Renal pelvis (tissue), 4 donors: Measurements from ENCODE around the gene ONECUT3. TPM values are rescaled to one million over a fixed set of nuclear protein-coding genes. Genes with fewer than 3 reads are reported as not detected.
"Not testable (repeated sequence)": the region's sequence is repeated elsewhere in the genome, so short reads cannot be mapped to it uniquely, and the experiment has no call there.

Experiments used
- DNase-seq: peaks from one replicate; pipeline ENCODE4 v3.0.0-alpha.2; 2013
- polyA plus RNA-seq, 3 donors: library from polyadenylated mRNA; unstranded; fragments of 120-200 nt; gene quantifications; one replicate each; pipeline ENCODE4 v1.2.1, GENCODE V29; 2013; ENCODE audit not compliant: insufficient read length in 3 of 3

The ONECUT3 gene
- polyA plus RNA-seq, 3 donors: 0.03 to 0.05 (median 0.04) TPM

DNA sequence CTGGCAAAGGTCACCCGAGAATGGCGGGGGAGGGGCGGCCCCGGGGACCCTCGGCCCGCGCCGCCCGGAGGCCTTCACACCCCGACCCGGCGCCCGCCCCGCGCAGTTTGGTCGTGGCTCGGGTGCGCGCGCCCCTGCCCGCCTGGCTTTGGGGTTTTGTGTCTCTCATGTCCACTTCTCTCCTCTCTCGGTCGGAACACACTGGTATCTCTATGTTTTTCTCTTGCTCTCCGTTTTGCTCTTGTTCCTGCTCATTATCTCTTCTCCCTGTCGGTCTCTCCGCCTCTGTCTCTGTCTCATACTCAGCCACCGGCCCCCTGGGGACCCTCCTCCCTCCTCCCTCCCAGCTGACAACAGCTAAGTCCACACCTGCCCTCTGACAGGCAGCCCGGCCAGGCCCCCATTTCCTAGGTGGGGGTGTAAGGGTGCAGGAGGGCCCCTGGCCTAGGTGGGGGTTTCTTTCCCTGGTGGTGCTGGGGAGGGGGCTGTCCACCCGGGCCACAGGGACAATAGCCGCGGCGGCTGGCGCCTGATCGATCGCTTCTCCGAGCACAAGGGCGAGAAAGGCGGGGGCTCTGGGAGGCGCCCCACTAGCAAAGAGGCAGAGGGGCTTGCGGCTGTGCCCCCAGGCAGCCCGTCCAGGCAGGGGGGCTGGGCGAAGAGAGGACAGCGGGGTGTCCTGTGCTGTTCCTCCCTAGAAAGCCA lies 2.3 kb downstream of the ONECUT3 start:
- no peak for DNase-seq

DNA sequence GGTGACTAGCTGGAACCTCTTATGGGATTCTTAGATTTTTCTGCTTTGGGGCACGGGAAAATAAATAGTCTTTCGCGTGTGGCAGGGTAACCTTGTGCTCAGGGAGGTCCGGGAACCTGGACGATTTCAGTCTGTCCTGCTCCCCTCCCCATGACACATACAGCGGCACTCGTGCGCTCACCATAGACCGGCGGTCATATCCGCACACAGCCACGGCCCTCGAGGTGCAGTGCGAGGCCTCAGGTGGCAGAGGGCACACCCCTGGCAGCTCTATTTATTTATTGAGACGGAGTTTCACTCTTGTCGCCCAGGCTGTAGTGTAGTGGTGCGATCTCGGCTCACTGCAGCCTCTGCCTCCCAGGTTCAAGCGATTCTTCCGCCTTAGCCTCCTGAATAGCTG lies 3.0 kb downstream of the ONECUT3 start:
- no peak for DNase-seq

DNA sequence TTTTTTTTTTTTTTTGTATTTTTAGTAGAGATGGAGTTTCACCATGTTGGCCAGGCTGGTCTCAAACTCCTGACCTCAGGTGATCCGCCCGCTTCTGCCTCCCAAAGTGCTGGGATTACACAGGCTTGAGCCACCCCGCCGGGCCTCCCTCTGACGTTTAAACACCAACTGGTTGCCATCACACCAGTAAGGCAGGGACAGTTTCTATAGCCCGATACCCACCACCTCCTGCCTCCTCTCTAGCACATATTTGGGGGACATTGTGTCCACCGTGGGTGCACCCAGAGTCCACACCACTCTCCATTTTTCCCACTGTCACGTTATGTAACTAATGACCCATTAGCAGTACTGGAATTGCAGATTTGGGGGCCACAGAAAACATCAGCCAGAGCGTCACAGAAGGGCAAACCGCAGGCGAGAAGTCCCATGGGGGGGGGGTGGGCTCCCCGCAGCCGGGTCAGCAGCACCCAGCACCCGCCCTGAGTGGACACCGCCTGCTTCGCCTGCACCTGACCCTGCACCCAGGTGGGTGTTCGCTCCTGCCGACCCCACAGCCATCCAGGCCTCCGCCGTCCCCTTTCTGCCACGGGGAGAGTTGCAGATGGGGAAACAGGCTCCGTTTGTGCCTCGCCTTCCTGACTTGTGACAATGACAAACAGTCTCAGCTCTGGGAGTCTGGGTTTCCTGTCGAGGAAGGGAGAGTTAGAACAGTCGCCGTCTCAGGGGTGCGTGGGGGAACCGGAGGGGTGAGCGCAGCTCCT lies 3.6 kb downstream of the ONECUT3 start:
- no peak for DNase-seq

DNA sequence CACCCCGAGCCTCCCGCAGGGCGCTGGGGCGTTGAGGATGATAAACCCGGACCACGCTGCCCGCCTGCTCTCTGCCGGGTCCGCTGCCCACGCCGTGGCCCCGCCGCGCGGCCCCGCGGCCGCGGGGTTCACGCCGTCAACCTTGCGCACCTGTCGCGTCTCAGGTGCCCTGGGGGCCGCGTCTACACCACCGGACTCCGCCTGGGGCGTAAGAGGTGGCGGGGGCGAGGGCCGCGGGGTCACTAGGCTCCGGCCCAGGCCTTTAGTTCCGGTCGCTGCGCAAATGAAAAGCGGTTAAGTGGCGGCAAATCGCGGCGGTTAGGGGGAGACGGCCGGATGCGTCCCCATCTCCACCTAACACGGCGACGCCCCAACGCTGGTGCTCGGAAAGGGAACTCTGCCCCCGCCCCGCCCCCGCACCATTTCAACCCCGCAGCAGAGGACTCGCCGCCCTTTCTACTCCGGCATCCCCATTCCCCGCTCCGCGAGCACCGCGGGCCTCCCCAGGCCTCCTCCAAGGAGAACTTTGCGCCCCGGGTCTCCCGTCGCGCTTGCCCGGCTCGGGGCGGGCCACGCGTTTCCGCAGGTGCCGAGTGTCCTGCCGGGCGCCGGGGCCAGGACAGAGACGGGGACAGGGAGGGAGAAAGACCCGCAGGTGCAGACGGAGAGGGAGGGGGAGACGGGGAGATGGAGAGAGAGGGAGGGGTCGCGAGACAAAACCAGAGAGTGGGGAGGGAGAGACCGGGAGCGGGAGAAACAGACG lies 4.3 kb downstream of the ONECUT3 start:
- no peak for DNase-seq

DNA sequence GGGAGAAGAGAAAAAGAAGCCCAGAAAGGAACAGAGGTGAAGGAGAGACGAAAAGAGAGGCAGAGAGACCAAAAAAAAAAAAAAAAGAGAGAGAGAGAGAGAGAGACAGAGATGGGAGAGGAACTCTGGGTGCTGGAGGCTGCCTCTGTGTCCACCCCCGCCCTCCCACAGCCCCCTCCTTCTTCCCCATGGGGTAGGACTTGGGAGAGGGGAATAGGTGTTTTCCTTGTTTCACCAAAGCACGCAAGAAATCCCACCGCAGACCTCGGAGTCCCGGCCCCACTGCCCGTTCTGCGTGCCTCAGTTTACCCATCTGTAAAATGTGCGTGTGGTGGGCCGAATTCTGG lies 4.9 kb downstream of the ONECUT3 start:
- DNase-seq: no peak

DNA sequence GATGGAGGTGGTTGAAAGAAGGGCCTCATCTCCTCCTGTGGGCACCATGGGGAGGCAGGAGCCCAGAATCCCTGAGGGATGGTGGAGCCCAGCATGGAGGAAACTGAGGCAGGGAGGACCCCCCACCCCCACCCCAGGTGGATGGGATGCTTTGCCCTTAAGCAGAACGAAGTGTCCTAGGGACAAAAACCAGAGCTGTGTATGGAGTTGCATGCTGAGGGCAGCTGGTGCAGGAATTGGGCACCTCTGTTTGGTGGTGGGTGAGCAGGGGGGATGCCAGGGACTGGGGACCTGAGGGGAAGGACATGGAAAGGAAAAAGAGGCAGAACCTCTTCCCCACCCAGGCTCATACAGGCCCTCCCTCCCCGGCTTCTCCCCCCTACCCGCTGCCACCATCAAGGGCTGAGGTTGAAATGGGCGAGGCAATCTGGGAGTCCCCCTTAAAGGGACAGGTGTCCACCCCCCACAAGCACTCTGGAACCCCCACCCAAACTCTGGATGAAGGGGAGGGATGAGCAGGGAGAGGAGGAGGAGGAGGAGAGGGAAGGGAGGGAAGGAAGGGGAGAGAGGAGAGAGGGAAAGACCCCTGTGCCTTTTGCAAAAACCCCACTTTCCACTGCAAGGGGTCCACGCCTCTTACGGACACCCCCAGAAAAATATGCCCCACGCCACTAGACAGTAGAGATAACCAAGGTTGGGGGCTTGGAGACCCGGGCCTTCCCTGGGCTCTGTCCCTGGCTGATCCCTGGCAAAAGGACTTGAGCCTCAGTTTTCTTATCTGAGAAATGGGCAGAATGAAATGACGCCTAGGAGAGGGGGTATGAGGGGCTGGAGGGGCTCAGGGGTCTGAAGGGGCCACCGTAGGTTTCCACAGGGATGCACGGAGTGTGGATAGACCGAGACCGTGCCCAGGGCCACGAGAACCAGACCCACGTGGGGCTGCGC lies 5.9 kb downstream of the ONECUT3 start:
- DNase-seq: no peak

DNA sequence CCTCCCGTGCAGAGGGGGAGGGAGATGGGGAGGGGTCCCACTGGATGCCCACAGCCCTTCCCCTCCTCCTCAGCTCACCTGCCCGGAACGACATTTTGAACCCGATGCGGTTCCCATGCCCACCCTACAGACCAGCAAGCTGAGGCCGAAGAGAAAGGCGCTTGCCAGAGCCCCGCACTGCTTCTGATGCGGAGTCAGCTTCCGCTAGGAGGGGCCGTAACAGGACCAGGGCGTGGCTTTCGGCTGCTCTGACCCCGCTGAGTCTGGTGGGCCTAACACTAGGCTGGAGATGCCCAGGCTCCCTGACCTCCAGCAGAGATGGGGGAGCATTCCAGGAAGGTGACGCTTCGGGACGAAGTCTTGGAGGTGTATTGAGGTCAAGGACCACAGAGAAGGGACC lies 6.7 kb downstream of the ONECUT3 start:
- DNase-seq: no peak

DNA sequence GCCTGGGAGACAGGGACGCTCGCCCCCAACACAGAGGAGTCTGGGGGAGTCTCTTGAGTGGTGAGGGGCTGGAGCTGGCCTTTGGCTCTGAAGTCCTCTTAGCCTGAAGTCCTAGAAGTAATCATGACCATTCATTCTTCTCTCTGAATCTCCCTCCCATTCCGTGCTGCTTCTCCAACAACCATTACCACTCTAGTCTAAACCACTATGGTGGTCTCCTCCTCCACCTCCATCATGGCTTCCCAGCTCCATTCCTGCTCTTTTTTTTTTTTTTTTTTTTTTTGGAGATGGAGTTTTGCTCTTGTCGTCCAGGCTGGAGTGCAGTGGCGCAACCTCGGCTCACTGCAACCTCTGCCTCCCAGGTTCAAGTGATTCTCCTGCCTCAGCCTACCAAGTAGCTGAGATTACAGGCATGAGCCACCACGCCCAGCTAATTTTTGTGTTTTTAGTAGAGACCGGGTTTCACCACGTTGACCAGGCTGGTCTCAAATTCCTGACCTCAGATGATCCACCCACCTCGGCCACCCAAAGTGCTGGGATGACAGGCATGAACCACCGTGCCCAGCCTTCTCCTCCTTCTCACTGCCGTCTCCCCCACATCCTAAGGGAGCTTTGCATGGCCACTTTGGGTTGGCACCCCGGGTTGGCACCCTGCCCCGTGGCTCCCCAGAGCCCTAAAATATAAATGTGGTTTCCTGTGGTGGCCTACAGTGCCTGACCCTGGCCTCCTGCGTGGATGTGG lies 7.7 kb downstream of the ONECUT3 start:
- DNase-seq: not testable (repeated sequence)

DNA sequence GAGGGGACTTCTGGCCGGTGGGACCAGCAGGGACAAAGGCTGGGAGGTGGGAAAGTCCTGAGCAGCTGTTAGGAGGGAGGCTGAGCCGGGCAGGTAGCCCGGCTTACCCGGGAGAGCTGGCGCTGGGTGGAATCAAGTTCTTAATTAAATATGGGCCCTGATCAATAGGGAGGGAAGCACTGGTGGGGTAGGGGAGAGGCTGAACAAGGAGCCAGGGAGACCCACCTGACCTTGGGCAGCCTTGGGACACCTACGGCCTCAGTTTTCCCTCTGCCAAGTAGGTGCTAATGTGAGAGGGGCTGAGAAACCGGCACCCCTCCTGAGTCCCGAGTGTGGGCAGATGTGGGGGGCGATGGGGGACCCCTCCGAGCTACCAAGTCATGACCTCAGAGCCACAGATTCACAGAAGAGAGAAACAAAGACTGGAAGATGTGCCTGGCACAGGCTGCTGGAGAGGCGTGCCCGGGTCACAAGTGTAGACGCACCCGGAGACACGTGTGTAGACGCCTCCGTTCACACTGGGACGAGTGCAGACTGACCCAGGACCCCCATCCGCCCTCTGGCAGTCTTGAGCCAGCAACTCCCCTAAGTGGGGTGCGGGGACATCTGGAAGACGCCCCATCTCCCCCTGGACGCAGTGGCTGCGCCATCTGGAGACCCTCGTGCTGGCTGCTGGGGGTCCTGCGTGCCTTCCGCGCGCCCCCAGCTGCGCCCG lies 8.4 kb downstream of the ONECUT3 start:
- no peak for DNase-seq

DNA sequence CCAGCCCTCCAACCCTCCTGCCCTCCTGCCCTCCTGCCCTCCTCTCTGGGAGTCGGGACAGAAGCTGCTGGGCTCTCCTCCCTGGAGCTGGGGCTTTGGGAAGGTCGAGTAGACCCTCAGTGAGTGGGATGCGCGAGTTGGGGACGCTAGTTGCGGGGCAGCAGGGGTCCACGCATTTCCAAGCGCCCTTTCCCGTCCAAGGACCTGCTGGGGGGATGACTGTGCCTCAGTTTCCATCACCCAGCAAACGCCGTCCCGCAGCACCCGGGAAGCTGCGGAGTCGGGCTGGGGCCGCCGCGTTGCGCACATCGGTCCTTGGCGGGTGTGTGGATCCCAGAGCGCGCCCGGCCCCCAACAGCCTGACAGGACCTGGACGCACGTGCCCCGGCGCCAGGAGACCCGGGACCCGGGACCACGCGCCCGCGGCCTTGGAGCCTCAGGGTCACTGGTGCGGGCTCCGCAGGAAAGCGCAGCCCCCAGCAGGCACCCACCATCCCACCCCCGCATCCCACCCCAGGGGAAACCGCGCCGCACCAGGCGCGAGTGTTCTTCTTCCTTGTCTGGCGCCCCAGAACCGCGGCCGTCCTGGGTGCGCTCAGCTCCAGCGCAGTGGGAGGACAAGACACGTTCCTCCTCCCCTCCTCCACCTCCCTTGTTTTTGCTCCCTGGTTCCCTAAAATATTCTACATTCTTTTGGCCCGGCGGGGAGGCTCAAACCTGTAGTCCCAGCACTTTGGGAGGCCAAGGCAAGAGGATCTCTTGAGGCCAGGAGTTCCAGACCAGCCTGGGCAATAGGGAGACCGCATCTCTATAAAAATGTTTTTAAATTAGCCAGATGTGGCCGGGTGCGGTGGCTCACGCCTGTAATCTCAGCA lies 9.2 kb downstream of the ONECUT3 start:
- DNase-seq: no peak

DNA sequence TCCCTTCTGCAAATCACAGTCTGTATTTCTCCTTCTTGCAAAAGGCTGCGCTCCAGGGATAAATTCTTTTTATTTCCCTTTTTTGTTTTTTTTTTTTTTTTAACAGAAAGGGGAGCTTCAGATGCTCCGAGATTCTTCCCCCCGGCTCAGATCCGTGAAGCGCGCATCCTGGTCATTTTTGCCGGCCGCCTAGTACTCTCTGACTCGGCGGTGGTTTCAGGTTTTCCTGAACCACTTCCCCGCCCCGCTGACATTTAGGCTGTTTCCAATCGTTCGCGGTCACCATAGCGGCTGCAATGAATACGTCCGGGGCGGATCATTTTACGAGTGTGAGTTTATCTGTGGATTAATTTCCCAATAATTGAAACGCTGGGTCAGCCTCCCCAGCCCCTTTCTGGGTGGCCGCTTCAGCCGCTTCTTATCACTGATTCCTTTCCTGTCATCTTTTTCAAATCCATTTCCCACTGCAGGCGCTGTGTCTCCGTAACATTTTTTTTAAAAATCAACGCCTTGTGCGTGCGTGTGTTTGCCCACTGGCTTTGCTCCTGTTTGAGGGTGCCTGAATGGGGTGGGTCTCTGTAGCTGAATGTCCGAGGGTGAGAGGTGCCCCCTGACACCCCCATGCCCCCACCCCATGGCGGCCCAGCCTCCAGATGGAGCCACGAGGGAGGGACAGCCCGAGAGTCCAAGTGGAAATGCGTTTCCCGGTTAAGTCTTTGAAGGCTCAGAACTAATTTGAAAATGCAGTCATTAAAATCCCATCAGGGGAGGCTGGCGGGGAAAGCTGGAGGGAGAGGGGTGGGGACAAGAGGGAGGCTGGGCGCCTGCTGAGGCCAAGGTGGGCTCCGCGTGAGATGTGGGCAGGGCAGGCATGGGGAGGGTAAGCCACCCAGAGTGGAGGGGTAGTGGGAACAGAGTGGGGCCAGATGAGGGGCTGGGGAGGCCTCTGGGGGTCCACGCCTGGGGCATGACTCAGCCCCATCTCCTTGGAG lies 10.6 kb downstream of the ONECUT3 start:
- DNase-seq: no peak

DNA sequence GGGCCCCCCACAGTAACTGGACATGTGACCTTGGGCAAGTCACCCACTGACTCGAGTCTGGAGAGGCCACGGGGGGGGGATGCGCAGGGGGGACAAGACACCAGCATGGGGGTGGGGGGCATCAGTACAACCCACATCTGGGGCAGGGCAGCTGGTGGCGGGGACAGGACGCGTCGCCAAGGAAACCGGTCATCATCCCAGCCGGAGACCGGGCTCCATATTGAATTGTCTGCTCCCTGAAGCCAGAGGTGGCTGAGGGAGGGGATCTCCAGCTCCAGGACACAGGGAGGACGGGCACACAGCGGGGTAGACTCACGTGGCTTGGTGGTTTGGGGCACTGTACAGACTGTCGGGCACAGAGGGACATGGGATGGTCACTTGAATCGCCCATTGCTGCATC lies 11.4 kb downstream of the ONECUT3 start:
- DNase-seq: no peak

DNA sequence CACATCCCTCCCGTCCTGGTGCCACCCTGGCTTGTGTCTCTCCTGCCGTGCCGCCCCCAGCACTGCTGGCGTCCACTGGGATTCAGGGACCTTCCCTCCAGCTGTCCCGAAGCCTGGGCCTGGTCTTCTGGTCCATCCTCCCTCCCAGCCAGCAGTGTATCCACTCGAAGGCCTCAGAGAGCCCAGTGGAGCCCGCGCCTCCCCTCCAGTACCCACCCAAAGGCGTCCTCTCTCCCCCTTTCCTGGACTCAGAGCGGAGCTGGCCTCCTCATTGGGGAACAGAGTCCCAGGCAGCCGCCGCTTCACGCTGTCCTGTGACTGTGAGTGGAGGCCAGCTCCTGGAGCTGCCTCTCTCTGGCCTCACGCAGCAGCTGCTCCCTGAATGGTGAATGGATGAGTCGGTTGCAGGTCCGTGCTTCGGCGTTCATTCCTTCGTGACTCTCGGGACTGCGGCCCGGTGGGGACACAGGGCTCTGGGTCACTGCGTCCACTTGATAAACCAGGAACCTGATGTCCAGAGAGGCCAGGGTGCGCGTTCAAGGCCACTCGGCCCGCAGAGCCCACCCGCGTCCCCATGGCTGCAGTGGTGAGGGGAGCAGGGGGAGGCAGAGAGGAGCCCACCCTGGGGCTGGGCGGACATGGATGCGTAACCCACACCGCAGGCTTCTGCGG lies 12.1 kb downstream of the ONECUT3 start:
- DNase-seq: no peak

DNA sequence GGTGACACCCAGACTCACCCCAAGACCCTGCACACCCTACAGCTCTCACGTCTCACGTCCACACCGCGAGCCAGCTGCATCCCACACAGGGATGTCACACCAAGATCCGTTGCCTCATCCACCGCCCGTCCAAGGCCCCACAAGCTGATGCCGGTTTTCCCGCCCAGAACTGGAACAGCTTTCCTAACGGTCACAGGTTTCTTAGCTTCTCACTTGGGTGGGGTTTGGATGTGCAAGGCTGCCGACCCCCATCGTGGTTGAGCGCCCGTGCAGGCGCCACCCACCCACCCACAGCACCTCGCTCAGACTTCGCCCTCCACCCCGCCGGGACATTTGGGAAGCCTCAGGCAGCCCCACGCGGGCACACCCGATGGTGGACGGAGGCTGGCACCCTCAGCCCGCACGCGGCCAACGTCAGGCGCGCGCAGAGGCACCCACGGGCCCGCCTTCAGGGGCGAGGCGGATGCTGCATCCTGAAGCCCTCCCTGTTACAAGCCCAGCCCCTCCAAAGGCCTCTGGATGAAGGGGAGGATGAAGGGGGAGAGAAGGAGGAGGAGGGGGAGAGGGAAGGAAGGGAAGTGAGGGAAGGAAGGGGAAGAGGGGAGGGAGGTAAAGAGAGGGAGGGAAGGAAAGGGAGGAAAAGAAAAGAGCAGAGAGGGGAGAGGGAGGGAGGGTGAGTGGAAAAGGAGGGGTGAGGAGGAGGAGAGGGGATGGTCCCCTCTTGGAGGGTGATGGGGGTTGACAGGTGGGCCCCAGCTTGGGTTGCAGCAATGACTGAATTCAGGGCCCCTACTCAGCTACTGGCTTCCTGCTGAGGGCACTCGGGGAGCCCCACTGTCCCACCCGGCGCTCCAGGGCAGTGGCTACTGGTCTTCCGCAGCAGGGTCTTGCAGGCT lies 12.8 kb downstream of the ONECUT3 start:
- DNase-seq: no peak

DNA sequence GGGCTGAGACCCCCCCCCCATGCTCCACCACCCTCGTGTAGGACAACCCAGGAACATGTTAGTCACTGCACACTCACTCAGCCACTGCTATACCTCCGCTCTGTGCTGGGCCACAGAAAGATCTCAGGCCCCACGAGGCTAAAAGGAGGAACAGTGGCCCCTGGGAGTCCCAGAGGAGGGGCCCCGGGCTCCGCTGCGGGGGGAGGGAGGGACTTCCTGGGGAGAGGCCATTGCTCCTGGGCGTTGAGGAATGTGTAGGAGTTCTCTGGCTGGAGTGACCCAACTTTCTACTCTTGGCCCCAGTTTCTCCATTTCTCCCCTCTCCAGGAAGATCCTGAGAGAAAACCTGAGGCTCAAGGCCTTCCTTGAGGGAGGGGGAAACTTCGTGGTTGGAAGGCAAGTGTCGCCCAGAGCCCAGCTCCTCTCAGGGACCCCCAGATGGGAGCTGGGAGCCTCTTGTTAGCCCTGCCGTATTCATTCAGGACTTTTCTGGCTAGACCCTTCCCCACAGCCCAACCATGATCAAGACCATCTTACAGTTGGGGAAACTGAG lies 13.6 kb downstream of the ONECUT3 start:
- no peak for DNase-seq

DNA sequence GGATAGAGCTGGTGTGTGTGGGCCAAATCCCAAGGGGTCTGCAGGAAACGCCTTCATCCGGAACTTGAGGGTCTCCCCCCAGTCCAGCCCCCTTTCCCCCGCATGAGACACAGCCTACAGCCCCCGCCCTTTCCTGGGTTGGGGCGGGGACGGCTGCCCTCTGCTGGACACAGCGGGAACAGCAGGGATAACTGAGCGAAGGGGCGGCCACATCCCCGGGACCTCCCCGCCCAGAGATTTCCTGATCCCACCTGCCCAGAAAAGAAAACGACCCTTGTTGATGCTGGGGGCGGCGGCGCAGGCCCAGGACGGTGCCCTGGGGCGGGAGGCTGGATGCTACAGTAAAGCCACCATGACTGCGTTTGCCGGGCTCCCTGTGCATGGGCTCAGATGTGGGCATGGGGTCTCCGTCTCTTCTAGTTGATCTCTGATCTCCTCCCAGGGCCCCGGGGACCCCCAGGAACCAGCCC lies 14.2 kb downstream of the ONECUT3 start:
- DNase-seq: no peak
